ENCODE measurements around the gene ACSL6.

Gene ACSL6

GRCh38 chr5:132011622-132012343, at the start of gene ACSL6:
Gene ACSL6 (minus strand): TSS chr5:132011658. CDS start chr5:132011553, 105 bp downstream.
- no peak for DNase-seq (ENCODE audit: low read depth)

GRCh38 chr5:132060501-132061161, 49.2 kb upstream of the ACSL6 start, which contains the start of gene IL3:
Gene IL3 (plus strand): TSS chr5:132060655. CDS start chr5:132060707, 52 bp downstream.
- DNase-seq (ENCODE audit: low read depth): no peak

- no peak for DNase-seq (ENCODE audit: low read depth)
These were observed 48.4 kb upstream of the ACSL6 start for GRCh38 chr5:132059696-132060500.

GRCh38 chr5:132059043-132059695, 47.7 kb upstream of the ACSL6 start:
- DNase-seq (ENCODE audit: low read depth): no peak

GRCh38 chr5:132058646-132059042, 47.2 kb upstream of the ACSL6 start:
- DNase-seq (ENCODE audit: low read depth): no peak

GRCh38 chr5:132057498-132058255, 46.2 kb upstream of the ACSL6 start:
- DNase-seq (ENCODE audit: low read depth): no peak

GRCh38 chr5:132056610-132057497, 45.4 kb upstream of the ACSL6 start:
- no peak for DNase-seq (ENCODE audit: low read depth)

- DNase-seq (ENCODE audit: low read depth): no peak
These were observed 44.6 kb upstream of the ACSL6 start for GRCh38 chr5:132055808-132056609.

GRCh38 chr5:132055441-132055807, 44.0 kb upstream of the ACSL6 start:
- no peak for DNase-seq (ENCODE audit: low read depth)

GRCh38 chr5:132054697-132055440, 43.4 kb upstream of the ACSL6 start:
- no peak for DNase-seq (ENCODE audit: low read depth)

- no peak for DNase-seq (ENCODE audit: low read depth)
These were observed 42.7 kb upstream of the ACSL6 start for GRCh38 chr5:132054031-132054696.

GRCh38 chr5:132053483-132053882, 42.0 kb upstream of the ACSL6 start:
- no peak for DNase-seq (ENCODE audit: low read depth)

- no peak for DNase-seq (ENCODE audit: low read depth)
These were observed 41.1 kb upstream of the ACSL6 start for GRCh38 chr5:132052520-132052919.

GRCh38 chr5:132050661-132051552, 39.4 kb upstream of the ACSL6 start:
- no peak for DNase-seq (ENCODE audit: low read depth)

GRCh38 chr5:132050136-132050535, 38.7 kb upstream of the ACSL6 start:
- no peak for DNase-seq (ENCODE audit: low read depth)

- DNase-seq (ENCODE audit: low read depth): no peak
These were observed 38.1 kb upstream of the ACSL6 start for GRCh38 chr5:132049559-132049958.

GRCh38 chr5:132049093-132049492, 37.6 kb upstream of the ACSL6 start:
- no peak for DNase-seq (ENCODE audit: low read depth)

All from stimulated activated CD8-positive, alpha-beta memory T cell treated with anti-CD3 and anti-CD28 coated beads, Interleukin-15, amount 100 ng/mL, for 24 hours (primary cell).